Umbilical cord (tissue), 2 donors: ENCODE results near the gene DOK4. TPM values are rescaled to one million over a fixed set of nuclear protein-coding genes. Genes with fewer than 3 reads are reported as not detected.
"Not testable (repeated sequence)": the region's sequence is repeated elsewhere in the genome, so short reads cannot be mapped to it uniquely, and the experiment has no call there.

ENCODE experiments used
- DNase-seq: peaks from one replicate; pipeline ENCODE4 v3.0.0-alpha.2; 2015; ENCODE audit warnings: low spot score
- total RNA-seq: library from RNA; depleted of rRNA; stranded (reverse); fragments of >200 nt; gene quantifications from one replicate; pipeline ENCODE4 v1.2.3, GENCODE V29; 2014; ENCODE audit warnings: low replicate concordance; ENCODE audit not compliant: insufficient read depth

Gene DOK4
- total RNA-seq, 1 donor from 2014 or later = 22.4 TPM

GRCh38 chr16:57447186-57447962 lies 38.9 kb downstream of the DOK4 start, which contains the start of the genes CIAPIN1 and COQ9:
Gene CIAPIN1 (minus strand): TSS chr16:57447385. CDS start chr16:57440928, 6,457 bp downstream.
Gene COQ9 (plus strand): TSS chr16:57447479. CDS start chr16:57447506, 27 bp downstream.
- DNase-seq = peak; percentile 96

GRCh38 chr16:57446531-57447185 lies 39.6 kb downstream of the DOK4 start:
- DNase-seq = no peak

GRCh38 chr16:57445510-57445909 lies 40.8 kb downstream of the DOK4 start:
- DNase-seq = no peak

DNA sequence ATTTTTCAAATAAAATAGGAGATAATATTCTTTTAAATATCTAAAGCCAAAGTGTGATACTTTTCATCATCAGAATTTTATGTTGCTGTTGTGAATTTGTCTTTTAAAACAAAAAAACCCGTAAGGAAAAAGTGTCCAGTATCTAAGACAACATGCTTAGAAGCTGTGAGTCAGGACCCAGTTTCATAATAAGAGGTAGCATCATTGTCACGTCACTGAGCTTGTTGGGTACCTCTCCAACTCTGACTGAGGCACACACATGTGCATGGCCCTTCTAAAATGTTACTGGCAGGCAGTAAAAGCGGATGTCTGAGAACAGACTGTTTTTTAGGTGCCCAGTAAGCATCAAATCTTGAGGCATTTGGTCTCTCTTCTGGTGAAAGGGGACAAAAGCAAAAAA lies 41.6 kb downstream of the DOK4 start:
- DNase-seq = no peak

DNA sequence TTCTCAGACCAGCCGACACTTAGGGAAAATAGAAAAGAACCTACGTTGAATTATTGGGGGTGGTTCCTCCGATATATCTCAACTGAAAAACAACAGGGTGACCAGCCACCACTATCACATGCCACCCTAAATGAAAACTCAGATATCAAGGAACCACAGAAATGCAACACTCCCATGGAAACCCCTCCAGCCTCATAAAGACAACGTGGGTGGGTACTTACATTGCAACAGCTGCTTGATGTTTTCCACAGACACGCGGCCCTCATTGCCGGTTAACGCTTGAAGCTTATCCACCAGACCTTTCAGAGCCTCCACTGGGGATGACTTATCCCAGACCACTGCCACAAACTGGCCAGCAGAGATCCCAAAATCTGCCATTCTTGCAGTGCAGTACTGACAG lies 45.7 kb downstream of the DOK4 start:
- DNase-seq = not testable (repeated sequence)

- DNase-seq = not testable (repeated sequence)
Measured at GRCh38 chr16:57439947-57440346, 46.3 kb downstream of the DOK4 start.

DNA sequence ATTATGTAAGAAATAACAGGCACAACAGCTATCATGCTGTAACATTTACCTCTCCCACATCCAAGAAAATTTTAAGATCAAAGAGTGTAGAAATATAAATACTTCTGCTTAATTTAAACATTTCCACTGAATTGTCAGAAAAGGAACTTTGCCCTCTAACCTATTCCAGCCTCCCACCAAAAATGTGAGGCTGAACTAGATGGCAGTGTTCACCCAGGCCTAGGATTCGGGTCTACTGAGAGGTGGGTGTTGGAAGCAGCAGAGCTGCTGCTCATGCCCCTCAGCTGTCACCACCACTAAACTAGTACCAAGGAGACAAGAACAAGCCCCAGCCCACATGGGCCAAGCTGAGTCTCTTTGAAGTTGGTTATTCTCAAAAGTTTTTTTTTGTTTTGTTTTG lies 50.5 kb downstream of the DOK4 start:
- DNase-seq = no peak

- DNase-seq = no peak
Measured at GRCh38 chr16:57434003-57434402, 52.3 kb downstream of the DOK4 start.

DNA sequence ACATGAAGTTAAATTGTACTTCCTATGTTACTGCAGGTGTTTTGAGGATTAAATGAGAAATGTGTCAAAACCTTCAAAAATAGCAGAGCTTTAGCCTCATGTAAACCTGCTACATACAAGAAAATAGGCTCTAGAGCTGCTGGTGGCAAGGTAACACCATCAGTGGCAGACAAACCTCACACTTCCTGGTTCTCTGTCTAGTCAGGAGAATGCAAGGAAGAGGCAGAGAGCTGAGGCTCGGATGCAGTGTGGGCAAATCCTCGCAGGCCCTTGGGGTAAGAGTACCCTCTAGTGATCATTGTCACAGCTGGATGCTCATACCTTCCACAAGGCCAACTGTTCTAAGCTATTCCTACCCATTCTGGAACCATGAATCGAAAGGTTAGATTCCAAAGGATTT lies 53.3 kb downstream of the DOK4 start:
- DNase-seq = no peak

- no peak for DNase-seq
Measured at GRCh38 chr16:57432505-57432904, 53.8 kb downstream of the DOK4 start.

DNA sequence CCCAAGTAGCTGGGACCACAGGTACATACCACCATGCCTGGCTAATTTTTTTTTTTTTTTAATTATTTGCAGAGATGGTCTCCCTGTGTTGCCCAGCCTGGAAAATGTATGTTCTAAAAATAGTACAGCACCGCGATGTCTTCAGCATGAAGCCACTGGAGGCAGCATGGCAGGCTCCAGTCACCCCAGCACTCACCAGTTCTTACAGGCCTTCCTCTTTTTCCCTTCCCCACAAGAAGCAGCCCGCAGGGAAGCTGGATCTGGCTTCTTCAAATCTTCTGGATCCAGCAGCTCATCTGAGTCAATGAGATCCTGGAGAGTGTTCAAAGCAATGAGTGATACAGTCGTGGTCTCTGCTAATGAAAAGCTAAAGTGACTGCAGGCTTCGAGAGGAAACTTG lies 55.3 kb downstream of the DOK4 start:
- DNase-seq = no peak

GRCh38 chr16:57427824-57428223 lies 58.5 kb downstream of the DOK4 start:
- no peak for DNase-seq

- no peak for DNase-seq
Measured at GRCh38 chr16:57427307-57427706, 59.0 kb downstream of the DOK4 start.

- no peak for DNase-seq
Measured at GRCh38 chr16:57426356-57426755, 59.9 kb downstream of the DOK4 start.

DNA sequence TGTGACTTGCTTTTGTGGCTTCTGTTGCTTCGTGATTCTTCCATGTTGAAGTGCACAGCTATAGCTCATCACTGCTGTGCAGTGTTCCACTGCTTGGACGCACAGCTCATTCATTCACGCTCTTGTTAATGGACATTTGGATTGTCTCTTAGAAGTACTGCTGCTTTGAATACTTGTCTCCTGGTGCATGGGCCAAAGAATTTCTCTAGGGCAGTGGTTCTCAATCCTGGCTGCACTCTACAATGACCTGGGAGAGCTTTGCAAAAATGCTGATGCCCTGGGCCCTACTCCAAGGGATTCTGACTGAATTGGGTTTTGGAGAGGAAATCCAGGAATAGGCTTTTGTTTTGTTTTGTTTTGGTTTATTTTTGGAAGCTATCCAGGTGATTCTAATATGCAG lies 61.7 kb downstream of the DOK4 start:
- DNase-seq = no peak

DNA sequence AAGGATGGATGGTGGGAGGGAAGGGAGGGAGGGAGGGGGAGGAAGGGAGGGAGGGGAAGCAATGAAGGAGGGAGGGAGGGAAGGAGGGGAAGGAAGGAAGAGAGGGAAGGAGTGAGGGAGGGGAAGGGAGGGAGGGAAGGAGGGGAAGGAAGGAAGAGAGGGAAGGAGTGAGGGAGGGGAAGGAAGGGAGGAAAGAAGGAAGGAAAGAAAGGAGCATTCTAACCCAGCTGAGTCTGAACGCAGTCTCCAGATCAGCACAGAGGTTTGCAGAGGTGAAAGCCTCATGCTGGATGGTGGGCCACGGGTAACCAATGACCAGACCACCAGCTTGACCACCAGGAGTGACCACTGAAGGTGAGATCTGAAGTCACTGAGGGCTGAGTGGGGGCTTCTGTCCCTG lies 63.1 kb downstream of the DOK4 start:
- DNase-seq = no peak

DNA sequence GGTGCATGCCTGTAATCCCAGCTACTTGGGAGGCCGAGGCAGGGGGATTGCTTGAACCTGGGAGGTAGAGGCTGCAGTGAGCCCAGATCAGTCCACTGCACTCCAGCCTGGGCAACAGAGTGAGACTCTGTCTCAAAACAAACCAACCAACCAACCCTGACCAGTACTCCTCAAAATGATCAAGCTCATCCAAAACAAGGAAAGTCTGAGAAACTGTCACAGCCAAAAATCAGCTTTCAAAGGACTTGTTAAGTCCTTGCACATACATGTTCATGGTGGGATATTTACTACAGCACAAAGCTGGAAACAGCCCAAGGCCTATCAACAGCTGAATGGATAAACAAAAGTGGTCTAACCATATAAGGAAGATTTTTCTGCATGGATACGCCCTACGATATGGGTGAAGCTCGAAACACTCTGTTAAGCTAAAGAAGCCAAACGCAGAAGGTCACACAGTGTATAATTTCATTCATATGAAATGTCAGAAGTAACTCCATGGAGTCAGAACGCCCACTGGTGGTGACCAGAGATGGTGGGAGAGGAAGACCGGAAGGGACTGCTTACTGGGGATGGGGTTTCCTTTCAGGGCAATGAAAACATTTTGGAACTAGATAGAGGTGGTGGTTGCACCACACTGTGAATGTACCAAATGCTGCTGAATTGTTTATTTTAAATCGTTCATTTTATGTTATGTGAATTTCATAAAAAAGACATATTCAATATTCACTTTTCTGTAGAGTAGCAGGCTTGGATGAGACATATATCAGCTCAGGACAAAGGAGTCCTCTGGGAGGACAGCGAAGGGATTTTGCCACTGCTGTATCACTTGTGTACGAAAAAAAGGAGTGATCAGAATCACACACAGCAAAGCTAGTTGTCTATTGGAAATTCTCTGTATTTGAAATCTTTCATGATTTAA lies 64.0 kb downstream of the DOK4 start:
- peak; percentile 85 for DNase-seq

Other genes with a start within 250 kb of the DOK4 start
- 59.2 TPM for gene ARL2BP, start 241.2 kb downstream of the DOK4 start, total RNA-seq
- gene PLLP, start 201.8 kb downstream of the DOK4 start, total RNA-seq = 0.24 TPM
- 1.4 TPM for gene CCL22, start 127.7 kb downstream of the DOK4 start, total RNA-seq
- 1.2 TPM for gene CX3CL1, start 114.0 kb downstream of the DOK4 start, total RNA-seq
- gene CCL17, start 81.7 kb downstream of the DOK4 start, total RNA-seq = not detected
- 26.0 TPM for gene CIAPIN1, start 39.1 kb downstream of the DOK4 start, total RNA-seq
- gene COQ9, start 39.0 kb downstream of the DOK4 start, total RNA-seq = 25.3 TPM
- 67.2 TPM for gene POLR2C, start 23.8 kb downstream of the DOK4 start, total RNA-seq
- gene CCDC102A, start 50.1 kb upstream of the DOK4 start, total RNA-seq = 13.5 TPM
- 1.2 TPM for gene ADGRG5, start 56.1 kb upstream of the DOK4 start, total RNA-seq
- gene ADGRG1, start 142.1 kb upstream of the DOK4 start, total RNA-seq = 8.9 TPM
- gene ADGRG3, start 181.8 kb upstream of the DOK4 start, total RNA-seq = not detected
- 0.96 TPM for gene DRC7, start 208.3 kb upstream of the DOK4 start, total RNA-seq
- 8.4 TPM for gene KATNB1, start 249.3 kb upstream of the DOK4 start, total RNA-seq